ENCODE data around the gene GFOD1.

Gene GFOD1, protein sequence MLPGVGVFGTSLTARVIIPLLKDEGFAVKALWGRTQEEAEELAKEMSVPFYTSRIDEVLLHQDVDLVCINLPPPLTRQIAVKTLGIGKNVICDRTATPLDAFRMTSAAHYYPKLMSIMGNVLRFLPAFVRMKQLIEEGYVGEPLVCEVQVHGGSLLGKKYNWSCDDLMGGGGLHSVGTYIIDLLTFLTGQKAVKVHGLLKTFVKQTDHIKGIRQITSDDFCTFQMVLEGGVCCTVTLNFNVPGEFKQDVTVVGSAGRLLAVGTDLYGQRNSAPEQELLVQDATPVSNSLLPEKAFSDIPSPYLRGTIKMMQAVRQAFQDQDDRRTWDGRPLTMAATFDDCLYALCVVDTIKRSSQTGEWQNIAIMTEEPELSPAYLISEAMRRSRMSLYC

DNA sequence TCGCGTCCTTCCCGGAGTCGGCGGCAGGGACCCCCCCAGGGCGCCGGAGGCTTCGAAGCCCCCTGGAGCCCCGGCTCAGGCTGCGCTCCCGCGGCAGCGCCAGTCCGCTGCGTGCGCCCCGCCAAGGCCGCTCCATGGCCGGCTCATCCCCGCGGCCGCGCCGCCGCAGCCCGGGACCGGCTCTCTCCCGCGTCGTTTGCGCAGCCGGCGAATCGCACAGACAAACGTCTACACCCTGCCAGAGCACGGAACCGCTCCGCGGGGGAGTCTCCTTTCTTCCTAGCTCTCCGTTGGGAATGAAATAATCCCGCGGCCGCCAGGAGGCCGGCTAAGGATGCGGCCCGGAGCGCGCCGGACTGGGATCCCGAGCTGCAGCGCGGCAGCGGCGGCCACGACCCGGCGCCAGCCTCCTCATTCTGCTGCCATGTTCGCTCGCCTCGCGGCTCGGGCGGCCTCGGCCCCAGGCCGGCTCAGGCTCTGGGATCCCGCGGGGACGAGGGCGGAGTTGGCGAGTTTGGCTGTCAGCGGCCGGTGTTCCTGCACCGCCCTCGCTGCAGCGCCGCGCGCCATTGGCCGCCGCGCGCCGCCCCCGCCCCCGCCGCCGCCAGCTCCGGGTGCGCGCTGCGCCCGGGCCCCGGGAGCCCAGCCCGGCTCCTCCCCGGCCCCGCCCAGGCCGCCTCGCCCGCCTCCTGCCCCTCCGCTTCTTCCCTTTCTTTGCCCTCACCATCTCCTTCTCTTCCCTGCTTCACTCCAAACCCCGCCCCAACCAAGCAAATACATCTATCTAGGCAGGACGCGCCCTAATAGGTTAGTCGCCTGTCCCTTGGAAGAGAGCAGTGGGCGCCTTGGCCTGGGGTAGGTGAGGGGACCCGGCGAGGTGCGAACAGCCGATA is at the start of gene GFOD1:
TSS of gene GFOD1 (minus strand) at position 479 of the 893 bp plus-strand sequence. CDS start 710 bp downstream, outside the sequence.
- FAIRE-seq (no peak), DNase-seq (ENCODE audit: insufficient read length, low spot score) (peak; percentile 96)
- TF ChIP-seq POLR2A (IDR thresholded peaks at IDR 0.05; ENCODE audit: low read depth, low read length), result peak; percentile 94

- DNase-seq (ENCODE audit: insufficient read length, low spot score) (no peak), FAIRE-seq (no peak)
- no peak for TF ChIP-seq POLR2A (IDR thresholded peaks at IDR 0.05; ENCODE audit: low read depth, low read length)
These were observed 49.6 kb upstream of the GFOD1 start for GRCh38 chr6:13536796-13537526.

DNA sequence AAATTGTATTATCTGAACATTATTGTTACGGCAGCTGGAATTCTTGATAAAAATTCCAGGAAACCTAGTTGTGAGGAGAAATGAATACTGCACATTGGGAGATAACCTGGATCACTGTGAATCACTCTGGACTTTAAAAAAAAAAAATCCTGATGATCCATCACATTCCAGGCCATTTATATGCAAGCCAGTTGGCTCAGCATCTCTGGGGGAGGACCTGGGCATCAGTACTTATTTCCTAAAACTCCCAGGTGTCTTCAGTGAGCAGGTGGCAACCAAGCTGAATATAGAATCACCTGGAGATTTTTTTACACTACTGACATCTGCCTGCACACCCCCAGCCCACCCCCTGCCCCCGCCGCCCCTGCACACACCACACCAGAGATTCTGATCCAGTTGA is 47.9 kb upstream of the GFOD1 start:
- no peak for FAIRE-seq
- DNase-seq (ENCODE audit: insufficient read length, low spot score), result no peak
- TF ChIP-seq POLR2A (IDR thresholded peaks at IDR 0.05; ENCODE audit: low read depth, low read length), result no peak

- no peak for TF ChIP-seq POLR2A (IDR thresholded peaks at IDR 0.05; ENCODE audit: low read depth, low read length)
- FAIRE-seq, result no peak
- no peak for DNase-seq (ENCODE audit: insufficient read length, low spot score)
These were observed 47.1 kb upstream of the GFOD1 start for GRCh38 chr6:13534536-13534935.

DNA sequence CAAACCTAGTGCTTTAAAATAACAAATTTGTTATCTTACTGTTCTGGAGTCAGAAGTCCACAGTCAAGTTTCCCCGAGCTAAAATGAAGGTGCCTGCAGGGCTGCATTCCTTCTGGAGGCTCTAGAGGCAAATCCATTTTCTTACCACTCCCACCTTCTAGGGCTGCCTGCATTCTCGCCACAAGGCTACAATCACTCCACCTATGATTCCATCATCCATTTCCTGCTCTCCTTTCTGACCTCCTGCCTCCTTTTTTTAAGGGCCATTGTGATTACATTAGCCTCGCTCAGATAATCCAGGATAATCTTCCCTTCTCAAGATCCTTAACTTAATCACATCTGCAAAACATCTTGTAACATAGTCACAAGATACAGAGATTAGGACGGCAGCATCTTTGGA is 44.6 kb upstream of the GFOD1 start:
- TF ChIP-seq POLR2A (IDR thresholded peaks at IDR 0.05; ENCODE audit: low read depth, low read length), result no peak
- DNase-seq (ENCODE audit: insufficient read length, low spot score) (no peak), FAIRE-seq (no peak)

DNA sequence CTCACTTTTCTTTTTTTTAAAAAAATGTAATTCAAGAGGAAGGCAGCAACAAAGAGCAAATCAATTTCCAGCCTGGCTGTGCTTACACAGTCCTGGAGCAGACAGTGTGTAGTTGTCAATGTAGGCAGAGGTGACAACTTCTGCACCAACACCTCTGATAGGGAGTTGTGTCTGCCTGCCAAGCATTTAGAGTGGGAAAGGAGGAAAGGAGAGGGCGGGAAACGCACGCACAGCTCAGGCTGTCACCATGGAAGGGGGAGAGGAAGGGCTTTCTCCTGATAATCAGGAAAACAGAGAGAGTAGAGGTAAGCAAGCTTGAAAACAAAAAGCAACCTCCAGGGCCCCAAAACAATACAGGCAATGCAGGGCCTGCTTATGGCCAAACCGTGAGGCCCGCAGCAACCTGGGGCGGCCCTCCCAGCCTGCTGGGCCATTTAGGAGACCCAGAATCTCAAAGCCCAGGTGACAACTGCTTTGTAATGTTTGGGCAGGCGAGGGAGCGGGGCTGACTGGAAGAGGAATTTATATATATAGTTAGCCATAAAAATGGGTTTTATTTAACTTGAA is 41.5 kb upstream of the GFOD1 start:
- no peak for TF ChIP-seq POLR2A (IDR thresholded peaks at IDR 0.05; ENCODE audit: low read depth, low read length)
- no peak for DNase-seq (ENCODE audit: insufficient read length, low spot score)
- FAIRE-seq, result no peak

DNA sequence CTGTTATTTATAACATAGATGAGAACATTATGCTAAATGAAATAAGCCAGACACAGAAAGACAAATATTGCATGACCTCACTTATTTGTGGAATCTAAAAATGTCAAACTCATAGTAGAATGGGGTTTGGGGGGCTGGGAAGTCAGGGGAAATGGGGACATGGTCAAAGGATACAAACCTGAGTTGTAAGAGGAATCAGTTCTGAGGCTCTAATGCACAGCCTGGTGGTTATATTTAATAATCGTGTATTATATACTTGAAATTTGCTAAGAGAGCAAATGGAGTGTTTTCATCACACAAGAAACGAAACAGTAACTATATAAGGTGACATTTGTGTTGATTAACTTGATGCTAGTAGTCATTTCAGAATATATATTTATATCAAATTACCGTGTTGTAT is 40.8 kb upstream of the GFOD1 start:
- FAIRE-seq, result no peak

DNA sequence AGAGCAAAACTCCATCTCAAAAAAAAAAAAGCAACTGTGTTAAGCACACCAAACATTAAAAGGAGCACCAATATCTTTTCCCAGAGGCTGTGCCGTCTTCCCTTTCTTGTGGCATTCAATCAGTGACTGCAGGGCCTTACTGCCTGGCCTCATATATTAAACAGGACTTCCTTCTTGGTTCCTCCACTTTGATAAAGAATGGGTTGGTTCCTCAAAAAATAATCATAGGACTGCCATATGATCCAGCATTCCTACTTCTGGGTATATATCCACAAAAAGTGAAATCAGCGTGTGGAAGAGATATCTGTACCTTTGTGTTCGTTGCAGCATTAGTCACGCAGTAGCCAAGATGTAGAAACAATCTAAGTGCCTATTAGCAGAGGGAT is 40.3 kb upstream of the GFOD1 start:
- FAIRE-seq, result no peak
- no peak for DNase-seq (ENCODE audit: insufficient read length, low spot score)
- TF ChIP-seq POLR2A (IDR thresholded peaks at IDR 0.05; ENCODE audit: low read depth, low read length), result no peak

More for the DNA sequence above, 40.8 kb upstream of the GFOD1 start:
- no peak for DNase-seq (ENCODE audit: insufficient read length, low spot score)
- no peak for TF ChIP-seq POLR2A (IDR thresholded peaks at IDR 0.05; ENCODE audit: low read depth, low read length)

- FAIRE-seq (no peak), DNase-seq (ENCODE audit: insufficient read length, low spot score) (no peak)
- TF ChIP-seq POLR2A (IDR thresholded peaks at IDR 0.05; ENCODE audit: low read depth, low read length), result no peak
These were observed 39.6 kb upstream of the GFOD1 start for GRCh38 chr6:13526727-13527670.

GRCh38 chr6:13526357-13526726 is 38.9 kb upstream of the GFOD1 start:
- FAIRE-seq, result no peak

DNA sequence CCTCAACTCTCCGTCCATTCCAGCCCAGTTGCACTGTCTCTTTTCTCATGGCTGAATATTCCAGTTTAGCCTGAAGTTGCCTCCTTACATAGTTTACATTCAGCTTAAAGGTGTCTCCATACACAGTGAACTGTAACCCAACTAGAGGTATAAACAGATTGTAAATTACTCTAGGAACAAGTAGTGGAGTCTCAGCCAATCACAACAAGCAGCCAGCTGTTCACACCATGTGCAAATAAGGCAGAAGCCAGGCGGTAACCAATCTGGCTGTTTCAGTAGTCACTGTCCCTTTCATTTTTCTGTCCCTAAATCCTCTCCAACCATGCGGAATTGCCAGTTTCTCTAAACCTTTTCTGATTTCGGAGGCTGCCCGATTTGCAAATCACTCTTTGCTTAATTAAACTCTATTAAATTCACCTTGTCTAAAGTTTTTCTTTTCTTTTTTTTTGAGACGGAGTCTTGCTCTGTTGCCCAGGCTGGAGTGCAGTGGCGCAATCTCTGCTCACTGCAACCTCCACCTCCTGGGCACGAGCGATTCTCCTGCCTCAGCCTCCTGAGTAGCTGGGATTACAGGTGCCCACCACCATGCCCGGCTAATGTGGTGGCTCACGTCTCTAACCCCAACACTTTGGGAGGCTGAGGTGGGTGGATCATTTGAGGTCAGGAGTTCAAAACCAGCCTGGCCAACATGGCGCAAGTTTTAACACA is 37.6 kb upstream of the GFOD1 start:
- no peak for DNase-seq (ENCODE audit: insufficient read length, low spot score)
- FAIRE-seq, result no peak
- no peak for TF ChIP-seq POLR2A (IDR thresholded peaks at IDR 0.05; ENCODE audit: low read depth, low read length)

More at GRCh38 chr6:13526357-13526726, 38.9 kb upstream of the GFOD1 start:
- TF ChIP-seq POLR2A (IDR thresholded peaks at IDR 0.05; ENCODE audit: low read depth, low read length), result no peak
- DNase-seq (ENCODE audit: insufficient read length, low spot score), result no peak

All from H54 (cell line).